Loucy (cell line): Measurements from ENCODE around the gene CHMP5.

Source experiments
- CTCF ChIP-seq: fragments of 200-600 bp; sonication (generic); conservative IDR thresholded peaks from 2 replicates; pipeline ENCODE4 v1.5.1; 2014; ENCODE audit warnings: mild to moderate bottlenecking, antibody characterized with exemption, low read length
- EZH2phosphoT487 ChIP-seq: fragments of 200-600 bp; IDR thresholded peaks from 2 replicates; pipeline ENCODE4 v1.6.1; 2018; ENCODE audit warnings: antibody characterized with exemption, mild to moderate bottlenecking, moderate library complexity, borderline replicate concordance

- TF ChIP-seq CTCF (no peak), EZH2phosphoT487 (no peak)
Measured at GRCh38 chr9:33289936-33290246, 25.0 kb downstream of the CHMP5 start.
